ENCODE results near the gene CDH4. TPM values are rescaled to one million over a fixed set of nuclear protein-coding genes. Genes with fewer than 3 reads are reported as not detected.

The CDH4 gene
- total RNA-seq, 6 donors from 2014 or later = 0.20 to 1.0 (median 0.40) TPM; not detected in 1

- Histone ChIP-seq H3K4me3 (no peak overlapping the region), H3K27ac (no peak overlapping the region), H3K27me3 (no peaks in the 10 kb centered on the region), H3K4me1 (no peaks in the 10 kb centered on the region), H3K9me3 (no peaks in the 10 kb centered on the region), H3K36me3 (no peaks in the 10 kb centered on the region)
- DNase-seq (no peak), ATAC-seq (ENCODE audit: low FRiP score in 2 of 2) (no peak)
- TF ChIP-seq POLR2A (IDR thresholded peaks at IDR 0.05) (no peak), EP300 (IDR thresholded peaks at IDR 0.05) (no peak), CTCF (IDR thresholded peaks at IDR 0.05) (no peak), POLR2AphosphoS5 (IDR thresholded peaks at IDR 0.05) (no peak)
- 84 to 88% methylated on average over 3 to 7 of the region's 7 CpGs for WGBS, 2 donors
These were observed 207.6 kb downstream of the CDH4 start for GRCh38 chr20:61459705-61460104.

GRCh38 chr20:61460261-61461052 lies 208.4 kb downstream of the CDH4 start:
- TF ChIP-seq POLR2AphosphoS5 (IDR thresholded peaks at IDR 0.05) (no peak), CTCF (IDR thresholded peaks at IDR 0.05) (no peak), EP300 (IDR thresholded peaks at IDR 0.05) (no peak), POLR2A (IDR thresholded peaks at IDR 0.05) (no peak)
- WGBS, 2 donors = 70 to 77% methylated on average over 4 to 11 of the region's 11 CpGs
- no peak overlapping the region for H3K27ac ChIP-seq
- no peak for ATAC-seq (ENCODE audit: low FRiP score in 2 of 2)
- no peak for DNase-seq
- no peaks in the 10 kb centered on the region for H3K9me3 ChIP-seq
- no peaks in the 10 kb centered on the region for H3K27me3 ChIP-seq
- no peaks in the 10 kb centered on the region for H3K36me3 ChIP-seq
- H3K4me1 ChIP-seq = no peaks in the 10 kb centered on the region
- no peak overlapping the region for H3K4me3 ChIP-seq

- no peaks in the 10 kb centered on the region for H3K27me3 ChIP-seq
- H3K4me1 ChIP-seq = no peaks in the 10 kb centered on the region
- no peak for DNase-seq
- no peak for ATAC-seq (ENCODE audit: low FRiP score in 2 of 2)
- H3K9me3 ChIP-seq = no peaks in the 10 kb centered on the region
- no peak overlapping the region for H3K4me3 ChIP-seq
- 80 to 81% methylated on average over 12 of the region's 12 CpGs for WGBS, 2 donors
- TF ChIP-seq CTCF (IDR thresholded peaks at IDR 0.05) (no peak), POLR2A (IDR thresholded peaks at IDR 0.05) (no peak), EP300 (IDR thresholded peaks at IDR 0.05) (no peak), POLR2AphosphoS5 (IDR thresholded peaks at IDR 0.05) (no peak)
- H3K27ac ChIP-seq = no peak overlapping the region
- no peaks in the 10 kb centered on the region for H3K36me3 ChIP-seq
These were observed 209.4 kb downstream of the CDH4 start for GRCh38 chr20:61461461-61461860.

GRCh38 chr20:61464307-61465303 lies 212.5 kb downstream of the CDH4 start:
- no peaks in the 10 kb centered on the region for H3K4me1 ChIP-seq
- ATAC-seq (ENCODE audit: low FRiP score in 2 of 2) (no peak), DNase-seq (no peak)
- TF ChIP-seq POLR2A (IDR thresholded peaks at IDR 0.05) = no peak
- no peak overlapping the region for H3K4me3 ChIP-seq
- no peaks in the 10 kb centered on the region for H3K27me3 ChIP-seq
- H3K36me3 ChIP-seq = no peaks in the 10 kb centered on the region
- H3K27ac ChIP-seq = no peak overlapping the region
- WGBS, 2 donors = 75 to 78% methylated on average over 8 to 9 of the region's 9 CpGs
- peaks cover 0 to 4% (median 0%) of the 10 kb centered on the region in 4 donors for H3K9me3 ChIP-seq

GRCh38 chr20:61475729-61476128 lies 223.7 kb downstream of the CDH4 start:
- H3K9me3 ChIP-seq = no peaks in the 10 kb centered on the region
- 79 to 85% methylated on average over 7 of the region's 7 CpGs for WGBS, 2 donors
- H3K4me1 ChIP-seq = no peaks in the 10 kb centered on the region
- no peak overlapping the region for H3K4me3 ChIP-seq
- no peaks in the 10 kb centered on the region for H3K36me3 ChIP-seq
- H3K27ac ChIP-seq = no peak overlapping the region
- DNase-seq (no peak), ATAC-seq (ENCODE audit: low FRiP score in 2 of 2) (no peak)
- no peaks in the 10 kb centered on the region for H3K27me3 ChIP-seq
- TF ChIP-seq POLR2A (IDR thresholded peaks at IDR 0.05) = no peak
- TF ChIP-seq CTCF (IDR thresholded peaks at IDR 0.05) = no peak

All from upper lobe of left lung (tissue), 6 donors.